ENCODE results near the gene GALNT7. TPM values are rescaled to one million over a fixed set of nuclear protein-coding genes. Genes with fewer than 3 reads are reported as not detected.

GALNT7 gene
- total and polyA plus RNA-seq, 9 donors = 20.2 to 30.7 (median 24.9) TPM

DNA sequence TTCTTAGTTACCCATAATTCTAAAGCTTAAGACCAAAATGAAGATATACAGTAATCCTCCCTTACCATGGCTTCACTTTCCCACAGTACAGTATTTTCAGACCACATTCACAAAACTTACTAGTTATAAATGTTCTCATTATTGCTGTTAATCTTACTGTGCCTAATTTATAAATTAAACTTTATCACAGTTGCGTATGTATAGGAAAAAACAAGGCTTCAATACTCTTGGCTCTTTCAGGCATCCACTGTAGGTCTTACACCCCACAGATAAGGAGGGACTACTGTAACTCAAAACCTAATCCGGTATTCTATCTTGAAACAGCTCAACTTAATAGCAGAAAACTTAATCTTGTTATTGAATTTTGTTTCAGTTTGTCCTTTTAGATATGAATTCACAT lies 162.0 kb downstream of the GALNT7 start:
- Histone ChIP-seq H3K9me3 (replicated peaks; ENCODE audit: control insufficient read depth, low read depth, low read length) (no peaks in the 10 kb centered on the region), H3K27ac (ENCODE audit: low read length) (no peak overlapping the region), H3K4me1 (ENCODE audit: control insufficient read depth, insufficient read depth, low read length) (peaks cover 11% of the 10 kb centered on the region), H3K27me3 (ENCODE audit: control insufficient read depth, insufficient read depth, low read length) (no peaks in the 10 kb centered on the region), H3K36me3 (ENCODE audit: control insufficient read depth, insufficient read depth, low read length) (peaks cover 13% of the 10 kb centered on the region), H3K4me3 (ENCODE audit: low read length) (no peak overlapping the region)
- DNase-seq = no peak
- no CpG with 5 or more reads among the region's 2 CpGs for WGBS (ENCODE audit: insufficient coverage)

DNA sequence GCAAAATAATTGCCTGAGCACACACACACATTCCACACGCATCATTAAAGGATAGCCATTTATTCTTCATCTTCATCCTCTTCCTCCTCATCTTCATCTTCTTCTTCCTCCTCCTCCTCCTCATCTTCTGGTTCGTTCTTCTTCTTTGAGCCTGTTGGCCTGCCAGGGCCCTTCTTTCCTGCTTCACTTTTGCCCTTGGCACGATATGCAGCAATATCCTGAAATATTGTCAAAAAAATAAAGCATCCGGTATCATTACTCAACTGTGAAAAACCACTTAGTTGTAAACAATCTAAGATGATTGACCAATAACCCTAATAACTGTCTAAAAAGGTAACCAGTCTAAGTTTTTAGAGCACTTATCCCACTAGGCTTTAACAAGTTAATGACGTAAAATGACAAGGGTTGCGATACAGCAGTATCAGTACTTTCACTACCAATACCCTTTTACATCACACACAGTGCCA lies 163.4 kb downstream of the GALNT7 start:
- Histone ChIP-seq H3K27ac (ENCODE audit: low read length) (peak overlapping the region; percentile 91), H3K36me3 (ENCODE audit: control insufficient read depth, insufficient read depth, low read length) (peaks cover 11% of the 10 kb centered on the region), H3K27me3 (ENCODE audit: control insufficient read depth, insufficient read depth, low read length) (no peaks in the 10 kb centered on the region), H3K9me3 (replicated peaks; ENCODE audit: control insufficient read depth, low read depth, low read length) (no peaks in the 10 kb centered on the region), H3K4me3 (ENCODE audit: low read length) (peak overlapping the region; percentile 98), H3K4me1 (ENCODE audit: control insufficient read depth, insufficient read depth, low read length) (peaks cover 11% of the 10 kb centered on the region)
- no peak for DNase-seq
- WGBS (ENCODE audit: insufficient coverage) = 37% methylated on average over 4 of the region's 6 CpGs

DNA sequence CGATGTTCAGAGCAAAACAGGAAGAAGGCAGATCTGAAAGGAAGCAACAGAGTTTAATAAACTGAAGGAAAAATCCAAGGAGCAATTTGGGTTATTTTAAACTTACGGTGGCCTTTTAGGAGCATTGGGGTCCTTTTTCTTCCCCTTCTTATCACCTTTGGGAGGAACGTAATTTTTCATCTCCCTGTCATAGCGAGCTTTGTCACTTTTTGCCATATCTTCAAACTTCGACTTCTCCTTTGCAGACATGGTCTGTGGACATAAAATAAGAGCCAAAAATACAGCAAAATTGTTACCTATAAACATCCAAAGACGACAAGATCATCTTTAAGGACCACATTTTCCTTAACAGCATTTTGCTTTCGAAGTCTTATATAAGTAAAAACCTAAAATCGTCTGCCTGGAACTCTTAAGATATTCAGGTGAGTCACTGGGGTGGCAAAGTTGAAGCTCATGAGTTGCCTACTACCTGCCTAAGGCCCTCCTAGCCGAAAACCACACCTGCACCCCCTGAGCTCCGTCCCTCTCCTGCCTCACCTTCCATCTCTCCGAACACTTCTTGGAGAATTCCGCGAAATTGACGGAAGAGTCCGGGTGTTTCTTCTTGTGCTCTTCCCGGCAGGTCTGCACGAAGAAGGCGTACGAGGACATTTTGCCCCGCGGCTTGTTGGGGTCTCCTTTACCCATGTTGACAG lies 164.5 kb downstream of the GALNT7 start:
- Histone ChIP-seq H3K9me3 (replicated peaks; ENCODE audit: control insufficient read depth, low read depth, low read length) (no peaks in the 10 kb centered on the region), H3K4me3 (ENCODE audit: low read length) (peak overlapping the region; percentile 98), H3K36me3 (ENCODE audit: control insufficient read depth, insufficient read depth, low read length) (peaks cover 11% of the 10 kb centered on the region), H3K4me1 (ENCODE audit: control insufficient read depth, insufficient read depth, low read length) (peaks cover 11% of the 10 kb centered on the region), H3K27ac (ENCODE audit: low read length) (peak overlapping the region; percentile 91), H3K27me3 (ENCODE audit: control insufficient read depth, insufficient read depth, low read length) (no peaks in the 10 kb centered on the region)
- 2% methylated on average over 8 of the region's 21 CpGs for WGBS (ENCODE audit: insufficient coverage)
- DNase-seq = peak; percentile 14

DNA sequence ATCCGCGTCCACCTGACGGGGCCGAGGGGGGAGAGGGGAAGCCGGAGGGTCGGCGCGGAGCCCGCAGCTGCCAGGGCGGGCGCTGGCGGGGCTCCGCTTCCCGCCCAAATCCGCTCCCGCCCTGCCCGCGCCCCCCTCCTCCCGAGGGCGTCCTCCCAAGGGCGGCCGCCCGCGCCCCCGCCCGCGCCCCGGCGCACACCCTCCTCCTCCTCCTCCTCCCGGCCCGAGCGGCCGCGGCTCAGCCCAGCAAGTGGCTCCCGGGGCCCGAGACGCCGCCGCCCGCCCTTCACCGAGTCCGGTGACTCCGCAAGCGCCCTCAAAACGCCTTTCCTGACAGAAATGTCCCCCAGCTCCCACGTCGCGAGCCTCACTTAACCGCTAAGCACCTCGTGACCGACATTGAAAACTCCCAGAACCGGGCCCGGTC lies 165.1 kb downstream of the GALNT7 start:
- Histone ChIP-seq H3K4me3 (ENCODE audit: low read length) (peak overlapping the region; percentile 98), H3K4me1 (ENCODE audit: control insufficient read depth, insufficient read depth, low read length) (peaks cover 11% of the 10 kb centered on the region), H3K36me3 (ENCODE audit: control insufficient read depth, insufficient read depth, low read length) (peaks cover 8% of the 10 kb centered on the region), H3K27me3 (ENCODE audit: control insufficient read depth, insufficient read depth, low read length) (no peaks in the 10 kb centered on the region), H3K9me3 (replicated peaks; ENCODE audit: control insufficient read depth, low read depth, low read length) (no peaks in the 10 kb centered on the region), H3K27ac (ENCODE audit: low read length) (peak overlapping the region; percentile 100)
- DNase-seq = peak; percentile 78
- WGBS (ENCODE audit: insufficient coverage) = under 1% methylated on average over 34 of the region's 53 CpGs

DNA sequence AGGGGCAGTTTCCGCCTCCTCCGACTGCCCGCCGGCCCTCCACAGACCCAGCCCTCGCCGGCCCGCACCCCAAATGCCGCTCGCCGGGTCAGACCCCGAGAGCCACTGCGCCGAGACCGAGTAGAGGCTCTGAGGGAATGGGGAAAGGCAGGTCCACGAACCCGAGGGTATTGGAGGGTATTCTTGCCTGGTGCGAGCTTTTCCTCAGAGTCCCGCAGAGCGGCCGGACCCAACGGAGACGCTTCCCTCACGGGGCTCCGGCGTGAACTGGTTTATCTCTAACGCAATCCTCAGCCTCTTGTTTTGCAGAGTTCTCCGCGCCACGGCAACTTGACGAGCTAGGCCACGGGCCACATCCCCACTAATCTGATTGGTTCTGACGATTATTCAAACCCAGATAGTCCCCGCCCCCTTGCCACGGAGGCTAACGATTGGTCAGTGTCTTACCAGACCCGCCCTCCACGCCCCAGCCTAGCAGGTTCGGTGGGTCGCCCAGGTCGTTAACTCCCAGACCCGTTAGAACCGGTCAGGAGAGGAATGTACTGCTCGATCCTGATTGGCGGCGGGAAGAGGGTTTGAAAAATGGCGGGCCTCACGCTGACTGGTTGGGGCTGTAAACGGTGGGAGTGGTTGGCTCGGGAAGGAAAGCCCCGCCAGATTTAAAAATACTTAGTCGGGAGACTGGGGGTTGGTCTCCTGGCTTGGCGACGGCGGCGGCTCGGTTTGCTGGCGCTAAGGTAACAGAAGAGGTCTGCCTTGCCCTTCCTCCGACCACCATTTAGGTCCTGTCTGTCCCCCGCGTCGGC lies 165.7 kb downstream of the GALNT7 start, which contains the start of gene HMGB2:
Gene HMGB2 (minus strand): TSS at position 274 of the 806 bp plus-strand sequence. CDS start 709 bp downstream, outside the sequence.
- under 1% methylated on average over 53 of the region's 61 CpGs for WGBS (ENCODE audit: insufficient coverage)
- no peaks in the 10 kb centered on the region for H3K9me3 ChIP-seq (replicated peaks; ENCODE audit: control insufficient read depth, low read depth, low read length)
- H3K4me1 ChIP-seq (ENCODE audit: control insufficient read depth, insufficient read depth, low read length) = peaks cover 11% of the 10 kb centered on the region
- H3K36me3 ChIP-seq (ENCODE audit: control insufficient read depth, insufficient read depth, low read length) = peaks cover 8% of the 10 kb centered on the region
- no peaks in the 10 kb centered on the region for H3K27me3 ChIP-seq (ENCODE audit: control insufficient read depth, insufficient read depth, low read length)
- peak; percentile 100 for DNase-seq
- H3K27ac ChIP-seq (ENCODE audit: low read length) = peak within 1 kb of the TSS; percentile 100
- H3K4me3 ChIP-seq (ENCODE audit: low read length) = peak within 1 kb of the TSS; percentile 98

DNA sequence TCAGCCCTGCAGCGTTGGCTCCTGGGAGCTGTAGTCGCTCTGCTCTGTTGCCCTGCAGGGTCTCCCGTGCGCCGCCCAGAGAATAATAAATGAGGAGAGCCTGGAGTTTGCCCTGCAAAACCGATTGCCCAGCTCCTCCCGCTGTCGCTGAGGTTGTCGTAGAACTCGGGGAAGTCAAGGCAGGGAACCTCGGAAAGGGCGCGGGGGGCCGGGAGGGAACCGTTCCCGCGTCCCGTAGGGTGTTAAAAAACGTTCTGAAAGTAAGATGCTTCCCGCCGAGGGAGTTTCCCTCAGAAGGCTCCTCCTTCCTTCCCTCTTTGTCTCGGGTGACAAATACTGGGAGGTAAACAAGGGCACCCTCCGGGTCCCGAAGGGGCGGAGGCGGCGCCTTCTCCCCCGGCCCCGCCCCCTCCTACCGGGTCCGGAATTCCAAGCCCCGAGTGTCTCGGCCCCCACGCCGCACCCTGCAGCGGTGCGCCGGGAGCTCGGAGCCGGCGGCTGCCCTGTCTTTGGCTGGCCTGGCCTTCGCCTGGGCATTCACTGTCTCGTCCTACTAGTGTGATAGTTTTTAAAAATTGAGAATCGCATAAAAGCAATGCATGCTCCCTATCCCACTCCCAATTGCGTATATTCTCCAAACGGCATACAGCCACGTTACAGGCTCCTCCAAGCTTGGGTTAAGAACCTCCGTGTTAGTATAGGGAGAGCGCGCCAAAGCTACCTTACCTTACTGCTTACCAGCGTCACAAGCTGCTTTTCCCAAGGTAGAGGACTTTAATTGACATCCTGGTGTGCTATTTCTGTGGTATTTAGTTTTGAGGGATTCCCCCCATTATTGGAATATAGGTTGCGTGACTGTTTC lies 166.5 kb downstream of the GALNT7 start:
- peak overlapping the region; percentile 98 for H3K4me3 ChIP-seq (ENCODE audit: low read length)
- WGBS (ENCODE audit: insufficient coverage) = 0% methylated on average over 18 of the region's 52 CpGs
- H3K27ac ChIP-seq (ENCODE audit: low read length) = peak overlapping the region; percentile 87
- peak; percentile 88 for DNase-seq
- no peaks in the 10 kb centered on the region for H3K9me3 ChIP-seq (replicated peaks; ENCODE audit: control insufficient read depth, low read depth, low read length)
- peaks cover 8% of the 10 kb centered on the region for H3K36me3 ChIP-seq (ENCODE audit: control insufficient read depth, insufficient read depth, low read length)
- H3K4me1 ChIP-seq (ENCODE audit: control insufficient read depth, insufficient read depth, low read length) = peaks cover 11% of the 10 kb centered on the region
- H3K27me3 ChIP-seq (ENCODE audit: control insufficient read depth, insufficient read depth, low read length) = no peaks in the 10 kb centered on the region

DNA sequence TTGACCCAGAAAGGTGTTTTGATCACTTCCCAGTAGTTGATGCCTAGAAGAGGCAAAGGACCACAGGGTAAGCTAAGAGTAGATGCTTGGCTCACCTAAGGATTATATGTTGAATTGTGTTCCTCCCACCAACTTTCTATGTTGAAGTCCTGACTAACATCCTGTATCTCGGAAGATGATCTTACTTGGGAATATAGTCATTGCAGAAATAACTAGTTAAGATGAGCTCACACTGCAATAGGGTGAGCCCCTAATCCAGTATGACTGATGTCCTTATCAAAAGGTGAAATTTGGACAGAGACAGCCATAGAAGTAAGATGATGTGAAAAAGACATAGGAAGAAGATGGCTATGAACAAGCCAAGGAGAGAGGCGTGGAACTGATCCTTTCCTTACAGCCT lies 168.9 kb downstream of the GALNT7 start:
- peaks cover 11% of the 10 kb centered on the region for H3K4me1 ChIP-seq (ENCODE audit: control insufficient read depth, insufficient read depth, low read length)
- no peak for DNase-seq
- peaks cover 3% of the 10 kb centered on the region for H3K36me3 ChIP-seq (ENCODE audit: control insufficient read depth, insufficient read depth, low read length)
- no peaks in the 10 kb centered on the region for H3K9me3 ChIP-seq (replicated peaks; ENCODE audit: control insufficient read depth, low read depth, low read length)
- H3K27me3 ChIP-seq (ENCODE audit: control insufficient read depth, insufficient read depth, low read length) = no peaks in the 10 kb centered on the region
- no CpG with 5 or more reads among the region's 2 CpGs for WGBS (ENCODE audit: insufficient coverage)
- H3K4me3 ChIP-seq (ENCODE audit: low read length) = no peak overlapping the region
- no peak overlapping the region for H3K27ac ChIP-seq (ENCODE audit: low read length)

DNA sequence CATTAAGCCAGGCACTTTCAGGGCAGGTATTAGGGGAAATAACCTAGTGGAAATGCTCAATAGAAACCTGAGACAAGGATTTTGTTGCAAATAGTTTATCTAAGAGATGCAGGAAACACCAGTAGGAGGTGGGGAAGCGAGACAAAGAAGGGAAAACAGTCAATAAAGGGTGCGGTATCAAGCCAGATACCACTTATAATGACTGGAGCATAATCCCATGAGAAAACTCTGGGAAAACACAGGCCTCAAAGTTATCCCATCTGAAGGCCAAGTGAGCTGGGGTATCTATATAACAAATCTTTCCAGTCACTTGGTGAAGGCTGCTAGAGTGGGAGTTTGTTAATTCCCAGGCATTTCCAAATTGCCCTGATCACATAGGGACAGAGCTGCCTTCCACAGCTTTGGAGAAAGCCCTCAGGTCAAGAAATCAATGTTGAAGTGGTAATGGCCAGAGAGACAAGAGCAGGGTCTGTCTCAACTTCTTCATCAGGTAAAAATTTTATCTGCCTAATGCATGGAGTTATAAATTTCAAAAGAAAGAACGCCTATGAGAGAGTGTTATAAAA lies 175.3 kb downstream of the GALNT7 start:
- no peak overlapping the region for H3K27ac ChIP-seq (ENCODE audit: low read length)
- no CpG with 5 or more reads among the region's 3 CpGs for WGBS (ENCODE audit: insufficient coverage)

DNA sequence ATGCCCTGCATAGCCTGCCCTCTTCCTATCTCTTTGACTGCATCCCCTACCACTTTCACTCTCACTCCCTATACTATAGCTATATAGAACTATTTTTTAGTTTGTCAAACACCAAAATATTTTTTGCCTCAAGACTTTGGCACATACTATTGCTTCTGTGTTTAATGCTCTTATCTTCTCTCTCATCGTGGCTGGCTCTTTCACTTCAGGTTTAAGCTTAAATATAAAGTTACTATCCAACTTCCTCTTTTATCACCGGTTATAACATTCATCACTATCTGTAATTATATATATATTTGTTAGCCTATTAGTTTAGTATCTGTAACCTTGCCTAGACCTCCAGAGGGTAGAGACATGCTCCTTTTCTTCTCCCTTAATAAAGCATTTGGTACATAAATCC lies 177.0 kb downstream of the GALNT7 start:
- WGBS (ENCODE audit: insufficient coverage) = no CpG with 5 or more reads among the region's 2 CpGs

More for the DNA sequence above, 175.3 kb downstream of the GALNT7 start:
- no peaks in the 10 kb centered on the region for H3K27me3 ChIP-seq (ENCODE audit: control insufficient read depth, insufficient read depth, low read length)
- H3K9me3 ChIP-seq (replicated peaks; ENCODE audit: control insufficient read depth, low read depth, low read length) = no peaks in the 10 kb centered on the region
- no peak overlapping the region for H3K4me3 ChIP-seq (ENCODE audit: low read length)
- no peaks in the 10 kb centered on the region for H3K36me3 ChIP-seq (ENCODE audit: control insufficient read depth, insufficient read depth, low read length)
- no peaks in the 10 kb centered on the region for H3K4me1 ChIP-seq (ENCODE audit: control insufficient read depth, insufficient read depth, low read length)
- DNase-seq = no peak

More for the DNA sequence above, 177.0 kb downstream of the GALNT7 start:
- H3K36me3 ChIP-seq (ENCODE audit: control insufficient read depth, insufficient read depth, low read length) = no peaks in the 10 kb centered on the region
- no peak for DNase-seq
- no peaks in the 10 kb centered on the region for H3K4me1 ChIP-seq (ENCODE audit: control insufficient read depth, insufficient read depth, low read length)
- no peaks in the 10 kb centered on the region for H3K9me3 ChIP-seq (replicated peaks; ENCODE audit: control insufficient read depth, low read depth, low read length)
- H3K4me3 ChIP-seq (ENCODE audit: low read length) = no peak overlapping the region
- no peak overlapping the region for H3K27ac ChIP-seq (ENCODE audit: low read length)
- no peaks in the 10 kb centered on the region for H3K27me3 ChIP-seq (ENCODE audit: control insufficient read depth, insufficient read depth, low read length)
